Right lobe of liver (tissue), 6 donors: ENCODE measurements around the gene PAX8. TPM values are rescaled to one million over a fixed set of nuclear protein-coding genes. Genes with fewer than 3 reads are reported as not detected.
"Not testable (repeated sequence)": the region's sequence is repeated elsewhere in the genome, so short reads cannot be mapped to it uniquely, and the experiment has no call there.

Source experiments
- ATAC-seq, 4 donors: fragments of 200-7000 bp; cut with Tn5 transposase; one replicate each; pipeline ENCODE4 v1.9.1; 2020; ENCODE audit warnings: mild to moderate bottlenecking in 4 of 4, moderate library complexity in 4 of 4
- DNase-seq, 3 donors: peaks; one replicate each; pipeline ENCODE4 v3.0.0-alpha.2; 2020
- H3K27ac ChIP-seq, 3 donors: fragments of 200-600 bp; one replicate each; pipeline ENCODE4 v1.8.0; 2022
- H3K27me3 ChIP-seq, 2 donors: fragments of 200-600 bp; one replicate each; pipeline ENCODE4 v1.8.0; 2022
- H3K36me3 ChIP-seq, 4 donors: fragments of 200-600 bp; sonication (generic) in 1 of 4; one replicate each; pipeline versions ENCODE4 v1.5.1 to v1.8.0; 2017 to 2022; ENCODE audit warnings: control low read depth in 1 of 4
- H3K4me1 ChIP-seq, 4 donors: fragments of 200-600 bp; sonication (generic) in 1 of 4; one replicate each; pipeline versions ENCODE4 v1.5.1 to v1.8.0; 2017 to 2022; ENCODE audit warnings: control low read depth in 1 of 4
- H3K4me3 ChIP-seq, 3 donors: fragments of 200-600 bp; one replicate each; pipeline ENCODE4 v1.8.0; 2022
- H3K9me3 ChIP-seq, 4 donors: fragments of 200-600 bp; sonication (generic) in 1 of 4; one replicate each; pipeline versions ENCODE4 v1.5.1 to v1.8.0; 2017 to 2022; ENCODE audit warnings: control low read depth in 1 of 4
- CTCF ChIP-seq, 4 donors: fragments of 200-600 bp in 3 of 4; fragments of 450-650 bp in 1 of 4; IDR thresholded peaks; one replicate each; pipeline versions ENCODE4 v1.5.1 to v1.8.0; 2016 to 2022; ENCODE audit warnings: antibody characterized with exemption in 4 of 4, mild to moderate bottlenecking in 2 of 4
- POLR2A ChIP-seq: fragments of 450-650 bp; IDR thresholded peaks from one replicate; pipeline ENCODE4 v1.6.1; 2017; ENCODE audit warnings: antibody characterized with exemption, mild to moderate bottlenecking
- WGBS: methylation state at CpG from one replicate; pipeline ENCODE4 v1.1.6; 2018; ENCODE audit warnings: low coverage, low lambda C conversion rate; ENCODE audit not compliant: insufficient coverage; ENCODE audit errors: missing lambda C conversion rate; 5-methylcytosine and 5-hydroxymethylcytosine counted together
- intact Hi-C, 2 donors: fragments of 100-400 bp; cut with DNase I; formaldehyde crosslinking; loops; one replicate each; pipeline versions ENCODE4 v1.11.2 to v1.14.1; 2022
- total RNA-seq, 6 experiments: library from RNA; depleted of rRNA in 2 of 6; stranded (reverse); fragments of >200 nt in 2 of 6; fragmentation: NEBNext Ultra II Directional in 3 of 6; extraction: Animal tissue kit (Norgen Biotek cat#: 25700) in 3 of 6; gene quantifications; one replicate each; pipeline versions ENCODE4 v1.1.0 to v1.2.4, GENCODE V29; 2016 to 2023
- donor health status: DM: no; HTN: yes; CAD: no.
- donor health status: DM: no; HTN: no; CAD: no.
- donor health status: DM: no; HTN: no; CAD: no.
- donor health status: DM: no; HTN: yes; CAD: no.
- donor health status: DM: no; HTN: yes; CAD: no.

PAX8 gene
- total RNA-seq, 6 experiments from 2014 or later: 0.27 to 1.9 (median 0.86) TPM

- H3K27ac ChIP-seq, H3K4me3 ChIP-seq, H3K36me3 ChIP-seq, H3K27me3 ChIP-seq, H3K4me1 ChIP-seq, H3K9me3 ChIP-seq, intact Hi-C loops, DNase-seq: not testable (repeated sequence)
- peak; percentile 71 to 82 (median 76) for ATAC-seq
- TF ChIP-seq CTCF (IDR thresholded peaks at IDR 0.05): peak; percentile 16 to 35 (median 26)
Observed at GRCh38 chr2:113308784-113309183, 30.1 kb upstream of the PAX8 start.

GRCh38 chr2:113306207-113306606 is 27.5 kb upstream of the PAX8 start:
- ATAC-seq, H3K27ac ChIP-seq, H3K27me3 ChIP-seq, H3K4me1 ChIP-seq, intact Hi-C loops, H3K36me3 ChIP-seq, DNase-seq, H3K4me3 ChIP-seq, H3K9me3 ChIP-seq: not testable (repeated sequence)
- WGBS: no CpG with 5 or more reads among the region's 4 CpGs

GRCh38 chr2:113305749-113306148 is 27.0 kb upstream of the PAX8 start:
- DNase-seq, intact Hi-C loops: not testable (repeated sequence)

GRCh38 chr2:113305146-113305545 is 26.4 kb upstream of the PAX8 start:
- TF ChIP-seq POLR2A: no peak
- TF ChIP-seq CTCF (IDR thresholded peaks at IDR 0.05): no peak
- no peak overlapping the region for H3K27ac ChIP-seq
- no peaks in the 10 kb centered on the region for H3K4me1 ChIP-seq
- 100% methylated on average over 4 of the region's 6 CpGs for WGBS
- intact Hi-C loops: no loop called here
- H3K4me3 ChIP-seq: no peak overlapping the region
- DNase-seq (no peak), ATAC-seq (no peak)
- H3K9me3 ChIP-seq: no peaks in the 10 kb centered on the region
- no peaks in the 10 kb centered on the region for H3K36me3 ChIP-seq
- H3K27me3 ChIP-seq: no peaks in the 10 kb centered on the region

More at GRCh38 chr2:113305749-113306148, 27.0 kb upstream of the PAX8 start:
- H3K27me3 ChIP-seq, H3K27ac ChIP-seq, ATAC-seq, H3K4me3 ChIP-seq, H3K36me3 ChIP-seq, H3K9me3 ChIP-seq, H3K4me1 ChIP-seq: not testable (repeated sequence)
- WGBS: 45% methylated on average over 7 of the region's 15 CpGs

- Histone ChIP-seq H3K4me1 (no peaks in the 10 kb centered on the region), H3K4me3 (no peak overlapping the region), H3K27ac (no peak overlapping the region), H3K9me3 (no peaks in the 10 kb centered on the region), H3K36me3 (no peaks in the 10 kb centered on the region), H3K27me3 (no peaks in the 10 kb centered on the region)
- intact Hi-C loops: no loop called here
- ATAC-seq (no peak), DNase-seq (no peak)
- TF ChIP-seq CTCF (IDR thresholded peaks at IDR 0.05) (no peak), POLR2A (no peak)
- 79% methylated on average over 2 of the region's 6 CpGs for WGBS
Observed at GRCh38 chr2:113304702-113305101, 26.0 kb upstream of the PAX8 start.

GRCh38 chr2:113302216-113302980 is 23.7 kb upstream of the PAX8 start:
- ATAC-seq, H3K9me3 ChIP-seq, DNase-seq, intact Hi-C loops, H3K36me3 ChIP-seq, H3K4me1 ChIP-seq, H3K4me3 ChIP-seq, H3K27ac ChIP-seq, H3K27me3 ChIP-seq: not testable (repeated sequence)
- 14% methylated on average over 1 of the region's 9 CpGs for WGBS
